HG03378 (cell line): ENCODE measurements around the gene ATP2B1.

Experiments used
- ATAC-seq: cut with Tn5 transposase; IDR thresholded peaks from one replicate; pipeline ENCODE4 v1.9.1; 2021; ENCODE audit warnings: mild to moderate bottlenecking, moderate library complexity; ENCODE audit not compliant: unreplicated experiment

ATP2B1 gene

DNA sequence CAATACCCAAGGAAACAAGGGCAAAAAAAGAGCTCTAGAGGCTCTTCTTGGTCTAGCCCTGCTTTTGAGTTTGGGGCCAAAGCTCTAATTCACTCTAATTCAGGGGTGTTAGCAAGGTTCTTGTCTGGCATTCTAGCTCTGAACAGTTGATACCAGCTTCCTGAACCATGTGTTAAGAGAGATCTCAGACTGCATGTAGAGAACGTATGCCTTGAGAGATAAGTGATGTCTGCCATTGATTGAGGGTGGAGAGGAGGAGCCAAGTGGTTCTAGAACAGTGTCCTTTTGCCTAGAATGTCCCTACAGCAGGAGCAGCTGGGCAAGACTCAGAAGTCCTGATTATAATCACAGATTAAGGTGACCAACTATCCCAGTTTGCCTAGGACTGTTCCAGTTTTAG is 164.6 kb downstream of the ATP2B1 start:
- ATAC-seq, result no peak

DNA sequence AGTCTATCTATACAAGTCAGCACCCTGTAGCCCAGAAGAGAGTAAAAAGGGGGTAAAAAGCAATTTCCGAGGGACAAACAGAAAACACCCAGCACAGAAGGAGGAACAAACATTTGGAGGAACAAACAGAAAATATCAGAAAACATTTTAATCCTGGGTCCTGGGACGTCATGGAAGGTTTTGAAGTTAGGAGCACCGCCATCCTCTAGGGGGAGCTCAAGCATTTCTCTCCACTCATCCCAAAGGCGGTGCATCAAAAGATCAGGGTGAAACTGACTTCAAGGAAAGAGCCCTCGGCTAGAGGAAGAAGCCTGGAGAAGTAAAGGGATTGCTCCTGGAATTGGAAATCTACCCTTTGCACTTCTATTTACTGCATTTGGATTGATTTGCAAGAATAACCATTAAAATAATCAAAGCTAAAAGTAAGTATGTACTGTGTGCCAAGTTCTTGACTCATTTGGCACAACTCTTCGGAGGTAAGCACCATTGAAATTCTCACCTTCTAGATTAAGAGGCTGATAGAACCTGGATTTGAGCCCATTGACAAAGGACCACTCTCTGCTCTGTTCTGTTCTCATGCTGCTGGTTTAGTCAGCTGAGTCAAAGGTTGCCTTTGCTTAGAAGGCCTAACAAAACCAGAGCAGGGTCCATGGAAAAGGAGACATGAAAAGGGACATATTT is 165.6 kb downstream of the ATP2B1 start:
- peak; percentile 76 for ATAC-seq

DNA sequence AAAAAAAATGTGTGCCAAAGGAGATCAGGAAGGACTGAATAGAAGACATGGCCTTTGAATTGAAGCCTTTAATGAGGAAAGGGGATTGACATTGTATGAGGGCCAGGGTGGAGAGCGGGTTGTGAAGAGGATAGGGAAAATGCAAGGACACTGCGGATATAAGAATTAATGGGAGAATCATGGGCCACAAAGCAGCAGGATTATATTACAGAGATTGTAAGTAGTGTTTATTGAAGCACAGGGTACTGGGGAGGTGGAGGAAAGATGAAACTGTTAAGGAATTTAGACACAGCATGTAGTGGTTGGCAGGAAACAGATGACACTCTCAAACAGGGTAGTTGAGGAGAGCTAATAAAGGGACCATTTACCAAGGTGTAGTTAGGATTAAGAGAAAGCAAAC is 166.4 kb downstream of the ATP2B1 start:
- ATAC-seq, result no peak

DNA sequence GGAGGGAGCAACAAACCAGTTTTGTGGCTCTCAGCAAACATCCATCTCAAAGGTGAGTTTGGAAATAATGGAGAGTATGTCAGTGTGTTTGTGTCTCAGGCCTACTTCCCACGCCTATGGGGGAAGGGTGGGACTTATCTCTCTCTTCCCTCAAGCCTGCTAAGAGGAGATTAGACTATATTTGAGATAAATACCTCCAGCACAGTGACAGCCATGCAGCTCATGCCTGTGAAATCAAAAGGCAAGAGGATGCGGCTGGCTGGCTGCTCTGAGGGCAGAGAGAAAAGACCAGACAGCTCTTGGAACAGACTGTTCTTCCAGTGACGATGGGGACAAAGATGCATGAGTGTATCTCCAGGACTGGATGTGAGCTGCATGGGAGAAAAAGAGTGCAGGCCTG is 168.1 kb downstream of the ATP2B1 start:
- no peak for ATAC-seq

DNA sequence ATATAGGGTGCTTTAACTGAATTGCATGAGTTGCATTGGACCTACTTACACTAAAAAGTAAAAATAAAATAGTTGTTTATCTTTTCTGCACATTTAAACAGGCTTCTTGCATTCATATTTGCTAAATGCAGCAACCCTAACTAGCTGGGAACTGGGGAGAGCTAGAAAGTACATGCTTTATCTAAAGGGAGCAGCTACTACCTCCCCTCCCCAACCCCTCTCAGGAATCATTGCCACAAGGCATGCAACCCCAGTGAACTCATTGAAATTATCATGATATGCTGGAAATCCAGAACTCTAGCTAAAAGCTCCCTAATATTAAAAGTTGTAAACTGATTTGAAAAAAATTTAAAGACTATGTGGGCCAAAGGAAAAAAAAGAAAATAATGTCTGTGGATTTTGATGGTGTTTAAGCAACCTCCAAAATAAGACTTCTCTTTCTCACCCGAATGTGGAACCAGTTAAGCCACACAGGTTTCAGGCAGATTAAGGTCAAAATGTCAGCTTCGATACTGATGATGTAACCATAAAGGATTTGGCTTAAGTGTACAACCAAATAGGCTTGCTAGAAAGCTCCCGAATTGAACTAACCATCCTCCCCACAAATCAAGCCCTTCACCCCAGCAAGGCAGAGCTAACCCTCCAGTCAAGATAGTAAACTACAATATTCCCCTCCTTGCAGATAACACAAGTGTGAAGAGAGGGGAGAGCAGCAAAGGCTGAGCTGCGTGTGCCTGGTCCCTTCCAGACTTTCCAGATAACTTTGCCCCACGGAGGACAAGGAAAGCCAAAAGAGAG is 169.0 kb downstream of the ATP2B1 start:
- no peak for ATAC-seq

DNA sequence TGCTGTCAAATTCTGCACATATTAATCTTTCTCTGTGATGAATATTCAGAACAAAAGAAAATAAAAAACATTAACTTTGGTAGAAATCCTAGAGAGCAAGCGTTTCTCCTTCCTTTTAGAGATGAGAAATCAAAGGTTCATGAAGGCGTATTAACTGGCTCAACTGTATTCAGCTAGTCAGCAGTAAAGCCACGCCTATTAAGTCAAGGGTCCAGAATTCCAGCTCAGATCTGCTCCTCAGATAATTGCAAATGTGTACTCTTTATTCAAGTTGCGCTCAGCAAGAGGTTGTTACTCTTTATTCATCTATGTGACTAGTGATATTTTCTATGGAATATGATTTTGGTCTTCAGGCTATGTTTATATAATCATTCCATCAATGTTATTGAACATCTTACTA is 169.7 kb downstream of the ATP2B1 start:
- no peak for ATAC-seq
